HG03439 (cell line): ENCODE measurements around the gene OR4C15.

Experiments used
- ATAC-seq: cut with Tn5 transposase; IDR thresholded peaks from one replicate; pipeline ENCODE4 v1.9.1; 2021; ENCODE audit warnings: mild to moderate bottlenecking, moderate library complexity; ENCODE audit not compliant: unreplicated experiment

The OR4C15 gene

DNA sequence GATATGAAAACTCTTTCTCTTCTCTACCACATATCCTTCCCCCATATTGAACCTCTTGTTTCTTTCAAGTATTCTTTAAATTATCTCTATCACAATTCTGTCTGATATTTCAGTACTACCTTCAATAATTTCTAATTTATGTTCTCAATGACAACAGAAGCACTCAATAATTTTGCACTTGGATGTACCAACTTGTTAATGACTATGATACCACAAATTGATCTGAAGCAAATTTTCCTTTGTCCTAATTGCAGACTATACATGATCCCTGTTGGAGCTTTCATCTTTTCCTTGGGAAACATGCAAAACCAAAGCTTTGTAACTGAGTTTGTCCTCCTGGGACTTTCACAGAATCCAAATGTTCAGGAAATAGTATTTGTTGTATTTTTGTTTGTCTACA lies at the start of gene OR4C15:
TSS of gene OR4C15 (plus strand) at position 301 of the 400 bp plus-strand sequence. CDS start at position 301, 0 bp downstream.
- no peak for ATAC-seq

DNA sequence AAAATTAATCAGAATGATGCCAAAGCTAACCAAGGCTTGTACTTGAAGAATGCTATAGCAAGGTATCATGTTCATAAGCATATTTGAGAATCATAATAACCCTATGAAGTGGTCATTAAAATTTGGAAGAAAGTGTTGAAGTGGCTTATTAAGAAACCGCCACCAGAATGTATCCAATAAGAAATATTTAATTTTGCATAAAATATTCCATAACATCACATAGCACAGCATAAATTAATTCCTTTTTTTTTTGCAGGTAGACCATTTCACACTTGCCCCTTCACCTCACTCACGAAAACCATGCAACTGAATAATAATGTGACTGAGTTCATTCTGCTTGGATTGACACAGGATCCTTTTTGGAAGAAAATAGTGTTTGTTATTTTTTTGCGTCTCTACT lies 17.6 kb downstream of the OR4C15 start, which contains the start of gene OR4C16:
TSS of gene OR4C16 (plus strand) at position 301 of the 400 bp plus-strand sequence. CDS start at position 301, 0 bp downstream.
- ATAC-seq: no peak

DNA sequence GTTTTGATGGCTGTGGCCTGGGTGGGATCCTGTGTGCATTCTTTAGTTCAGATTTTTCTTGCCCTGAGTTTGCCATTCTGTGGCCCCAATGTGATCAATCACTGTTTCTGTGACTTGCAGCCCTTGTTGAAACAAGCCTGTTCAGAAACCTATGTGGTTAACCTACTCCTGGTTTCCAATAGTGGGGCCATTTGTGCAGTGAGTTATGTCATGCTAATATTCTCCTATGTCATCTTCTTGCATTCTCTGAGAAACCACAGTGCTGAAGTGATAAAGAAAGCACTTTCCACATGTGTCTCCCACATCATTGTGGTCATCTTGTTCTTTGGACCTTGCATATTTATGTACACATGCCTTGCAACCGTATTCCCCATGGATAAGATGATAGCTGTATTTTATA lies 18.3 kb downstream of the OR4C15 start:
- no peak for ATAC-seq
